ENCODE results near the gene RAX2.

The RAX2 gene

DNA sequence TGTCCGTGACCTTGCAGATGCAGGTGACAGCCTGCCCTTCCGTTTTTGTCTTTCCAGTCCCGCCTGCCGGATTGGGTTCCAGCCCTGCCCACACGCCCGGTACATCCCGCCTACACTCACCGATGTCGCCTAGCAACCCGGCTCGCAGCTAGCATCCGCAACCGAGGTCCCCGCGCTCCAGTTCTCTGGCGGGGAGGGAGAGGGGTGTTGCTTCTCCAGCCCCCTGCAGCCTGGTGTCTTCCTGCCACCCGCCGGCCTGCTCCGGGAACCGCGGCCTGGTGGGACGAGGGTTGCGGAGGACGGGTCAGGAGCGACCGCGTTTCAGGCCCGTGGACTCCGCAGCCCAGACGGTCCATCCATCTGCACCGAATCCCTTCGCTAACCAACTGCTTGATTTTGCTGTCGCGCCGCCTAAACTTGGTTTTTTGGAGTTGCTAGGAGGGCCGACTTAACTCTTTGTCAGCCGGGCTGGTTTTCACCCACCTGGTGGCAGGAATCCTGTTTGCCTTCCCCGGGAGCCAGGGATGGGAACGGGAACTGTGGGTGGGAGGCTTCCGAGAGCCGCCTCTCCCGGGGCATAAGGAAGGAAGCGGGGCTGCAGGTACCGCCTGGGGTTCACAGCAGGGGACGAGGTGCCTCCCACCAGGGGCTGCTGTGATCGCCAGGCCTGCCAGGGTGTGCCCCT is 29.5 kb upstream of the RAX2 start:
- DNase-seq (ENCODE audit: low read depth in 4 of 4, low spot score in 1 of 4), result peak in 2 of 4 experiments; percentile 41 to 56

DNA sequence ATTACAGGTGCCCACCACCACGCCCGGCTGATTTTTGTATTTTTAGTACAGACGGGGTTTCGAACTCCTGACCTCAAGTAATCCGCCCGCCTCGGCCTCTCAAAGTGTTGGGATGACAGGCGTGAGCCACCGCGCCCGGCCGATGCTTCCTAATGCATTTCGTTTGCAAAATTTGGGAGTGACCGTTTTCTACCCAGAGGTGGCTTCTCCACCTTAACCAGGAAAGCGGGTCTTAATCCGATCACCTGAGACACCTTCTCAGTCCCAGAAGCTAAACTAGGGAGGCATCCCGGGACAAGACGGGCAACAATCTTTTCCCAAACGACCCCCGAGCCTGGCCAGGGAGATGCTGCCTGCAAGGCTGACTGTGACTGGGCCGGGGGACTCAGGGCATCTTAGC is 29.0 kb upstream of the RAX2 start:
- no peak for DNase-seq (ENCODE audit: low read depth in 4 of 4, low spot score in 1 of 4)

DNA sequence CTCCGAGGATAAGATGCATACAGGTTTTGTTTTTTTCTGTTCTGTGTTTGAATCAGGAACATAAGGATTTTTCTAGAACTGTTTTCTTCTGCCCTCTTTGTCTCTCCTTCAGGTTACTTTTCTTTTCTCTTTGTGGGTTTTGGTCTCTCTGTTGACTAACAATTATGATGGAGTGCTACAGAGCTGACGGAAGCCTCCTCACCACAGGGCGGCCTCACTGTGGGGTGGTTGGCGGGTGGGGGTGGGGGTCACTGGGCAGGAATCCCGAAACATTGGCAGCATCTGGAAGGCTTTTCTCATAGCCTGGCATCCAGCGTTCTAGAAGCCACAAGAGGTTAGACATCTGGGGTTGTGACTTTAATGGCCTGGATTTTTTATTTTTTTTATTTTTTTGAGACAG is 26.1 kb upstream of the RAX2 start:
- no peak for DNase-seq (ENCODE audit: low read depth in 4 of 4, low spot score in 1 of 4)

DNA sequence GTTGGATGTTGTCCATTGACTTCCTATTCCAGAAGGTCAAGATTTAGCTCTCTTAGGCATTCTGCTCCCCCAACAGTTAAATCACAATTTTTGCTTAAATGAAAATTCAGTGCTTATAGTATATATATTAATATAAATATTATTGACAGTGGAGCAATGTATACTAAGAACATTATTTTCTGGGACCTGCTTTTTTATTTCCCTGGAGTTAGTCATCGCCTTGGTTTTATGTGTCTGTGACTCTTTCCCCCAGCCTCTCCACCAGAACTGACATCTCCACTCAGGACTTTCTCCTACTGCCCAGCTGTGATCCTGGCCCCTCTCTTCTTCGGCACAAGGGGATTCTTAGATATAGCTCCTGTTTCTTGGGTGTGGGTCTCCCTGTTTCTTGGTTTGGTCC is 24.3 kb upstream of the RAX2 start:
- DNase-seq (ENCODE audit: low read depth in 4 of 4, low spot score in 1 of 4), result no peak

DNA sequence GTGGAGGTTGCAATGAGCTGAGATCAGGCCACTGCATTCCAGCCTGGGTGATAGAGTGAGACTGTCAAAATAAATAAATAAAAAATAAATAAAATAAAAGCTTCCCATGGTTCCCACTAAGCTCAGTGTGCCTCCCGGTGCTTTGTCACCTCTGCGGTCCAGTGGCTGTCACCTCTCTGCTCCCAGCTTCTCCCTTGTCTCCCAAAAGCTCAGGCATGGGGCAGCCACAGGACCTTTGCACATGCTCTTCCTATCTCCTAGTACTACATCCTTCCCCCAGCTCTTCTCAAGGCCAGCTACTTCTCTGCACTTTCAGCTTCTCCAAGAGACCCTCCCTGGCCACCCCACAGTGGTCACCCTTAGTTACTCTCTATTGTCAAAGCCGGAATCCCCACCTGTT is 21.8 kb upstream of the RAX2 start:
- DNase-seq (ENCODE audit: low read depth in 4 of 4, low spot score in 1 of 4), result no peak

DNA sequence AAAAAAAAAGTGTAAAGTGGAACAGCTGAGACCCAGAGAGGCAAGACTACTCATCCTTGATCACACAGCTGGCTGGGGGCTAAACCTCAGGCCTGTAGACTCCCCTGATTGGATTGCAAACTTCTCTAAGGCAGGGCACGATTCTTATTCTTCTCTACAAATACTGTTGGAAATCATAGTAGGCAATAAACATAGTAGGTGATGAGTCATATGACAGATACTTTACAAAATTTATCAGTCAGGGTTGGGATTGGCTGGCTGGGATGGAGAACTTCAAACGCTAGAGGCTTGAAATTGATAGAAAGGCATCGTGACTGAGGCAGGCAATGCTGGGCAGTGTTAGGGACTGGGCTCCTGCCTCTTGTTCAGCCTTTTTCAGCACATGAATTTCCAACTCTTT is 20.1 kb upstream of the RAX2 start:
- DNase-seq (ENCODE audit: low read depth in 4 of 4, low spot score in 1 of 4), result no peak

DNA sequence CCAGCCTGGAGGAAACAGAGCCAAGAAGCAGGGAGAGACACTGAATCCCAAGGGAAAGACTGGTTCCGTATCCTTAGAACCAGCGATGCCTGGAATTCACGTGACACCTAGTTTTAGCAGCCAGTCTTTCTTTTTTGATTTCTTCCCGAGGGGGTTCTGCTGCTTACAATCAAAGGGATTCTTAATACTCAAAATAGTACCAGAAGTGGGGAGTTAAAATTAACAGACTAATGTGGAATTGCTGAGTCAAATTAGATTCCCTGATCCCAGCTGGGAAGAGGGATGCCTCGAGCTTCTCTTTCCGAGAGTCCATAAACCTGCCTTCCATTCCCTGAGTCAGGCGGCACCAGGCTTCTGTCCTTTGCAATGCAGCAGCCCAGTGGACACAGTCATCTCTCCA is 18.9 kb upstream of the RAX2 start:
- no peak for DNase-seq (ENCODE audit: low read depth in 4 of 4, low spot score in 1 of 4)

DNA sequence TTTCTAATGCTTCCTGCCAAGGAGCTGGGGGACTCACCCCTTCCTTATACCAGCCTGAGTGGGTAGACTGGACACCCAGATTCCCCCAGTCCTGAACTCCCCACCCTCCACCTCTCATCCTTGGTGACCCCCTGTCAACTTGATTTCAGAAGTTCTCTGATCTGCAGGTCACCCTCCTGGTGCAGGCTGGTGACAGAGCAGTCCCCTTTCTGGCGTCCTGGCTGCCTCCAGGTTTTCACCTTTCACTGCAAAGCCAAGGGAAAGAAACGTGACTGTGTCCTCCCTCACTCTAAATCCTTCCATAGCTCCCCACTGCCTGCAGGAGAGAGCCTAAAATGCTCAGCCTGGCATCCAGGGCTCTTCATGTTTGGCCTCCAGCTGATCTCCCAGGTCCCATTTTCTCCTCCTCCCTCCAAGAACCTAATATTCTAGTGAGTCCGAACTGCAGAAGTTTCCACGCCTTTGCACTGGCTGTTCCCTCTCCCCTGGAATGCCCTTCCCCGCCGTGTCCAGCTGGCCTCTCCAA is 18.2 kb upstream of the RAX2 start:
- no peak for DNase-seq (ENCODE audit: low read depth in 4 of 4, low spot score in 1 of 4)

DNA sequence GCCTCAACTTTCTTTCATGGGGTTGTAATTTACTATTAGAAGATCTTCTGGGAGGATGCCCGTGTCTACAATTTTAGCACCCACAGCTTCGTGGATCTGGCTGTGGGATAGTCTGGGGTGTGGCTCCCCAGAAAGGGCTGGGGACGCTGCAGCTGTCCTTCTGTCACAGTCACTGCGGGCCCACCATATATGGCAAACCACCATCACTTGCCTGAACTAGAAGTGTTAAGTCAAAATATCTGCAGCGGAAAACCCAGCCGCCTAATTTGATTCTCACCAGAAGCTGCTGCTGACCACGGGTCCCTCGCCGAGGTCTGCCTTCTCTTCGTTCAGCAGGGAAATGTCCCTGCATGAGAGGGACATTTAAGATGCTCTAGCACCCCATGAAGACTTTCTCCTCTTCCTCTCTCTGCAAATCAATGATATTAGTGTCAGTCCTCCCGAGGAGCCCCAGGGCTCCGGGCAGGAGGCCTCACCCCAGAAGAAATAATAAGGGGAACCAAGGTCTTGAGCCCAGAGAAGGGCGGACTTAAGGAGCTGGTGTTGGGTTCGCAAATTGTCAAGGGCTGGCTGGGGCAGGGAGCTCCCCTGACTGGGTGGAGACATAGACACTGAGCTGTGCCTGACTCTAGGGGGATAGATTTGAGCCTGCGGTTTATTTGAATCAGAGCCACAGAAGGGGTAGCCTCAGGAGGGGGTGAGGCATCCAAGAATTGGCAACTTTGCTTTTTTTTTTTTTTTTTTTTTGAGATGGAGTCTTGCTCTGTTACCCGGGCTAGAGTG is 17.2 kb upstream of the RAX2 start:
- DNase-seq (ENCODE audit: low read depth in 4 of 4, low spot score in 1 of 4), result no peak

DNA sequence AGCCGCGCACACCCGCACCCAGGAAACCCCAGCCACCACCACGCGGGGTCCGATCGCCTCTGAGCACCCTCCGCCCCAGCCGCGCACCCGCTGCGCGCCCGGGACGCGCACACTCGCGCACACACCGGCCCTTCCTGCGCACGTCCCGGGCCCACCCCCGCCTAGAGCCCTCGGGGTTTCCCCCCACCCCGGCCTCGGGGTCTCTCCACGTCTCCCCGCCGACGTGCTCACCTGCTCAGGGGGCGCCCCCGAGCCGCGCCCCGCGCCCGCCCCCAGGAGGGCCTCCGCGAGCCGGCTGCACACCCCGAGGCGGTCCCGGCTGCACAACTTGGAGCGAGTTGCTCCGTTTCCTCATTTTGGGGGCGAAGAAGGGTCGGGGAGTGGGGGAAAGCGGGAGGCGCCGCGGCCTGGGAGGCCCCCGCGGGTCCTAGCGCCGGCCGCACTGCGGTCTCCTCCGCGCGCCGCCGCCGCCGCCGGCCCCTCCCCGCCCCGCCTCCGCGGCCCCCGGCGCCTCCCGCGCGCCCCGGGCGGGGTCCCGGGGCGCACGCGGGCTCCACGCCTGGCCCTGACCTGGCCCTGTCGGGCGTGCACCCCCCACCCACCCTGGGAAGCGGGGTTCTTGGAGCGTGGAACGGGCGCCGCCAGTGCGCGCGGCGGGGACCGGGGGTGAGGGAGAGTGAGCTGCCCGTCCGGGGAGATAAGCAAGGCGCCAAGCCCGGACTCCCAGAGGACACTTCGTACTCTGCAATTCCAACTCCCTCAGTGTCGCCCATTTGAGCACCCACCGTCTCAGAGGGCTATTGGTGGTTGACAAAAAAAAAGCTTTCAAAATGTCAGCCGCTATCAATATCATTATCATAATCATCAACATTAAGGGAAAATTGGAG is 14.2 kb upstream of the RAX2 start, which contains the start of gene MATK:
TSS of gene MATK (minus strand) at position 444 of the 887 bp plus-strand sequence. CDS start 1,246 bp downstream, outside the sequence.
- peak in 1 of 4 experiments; percentile 25 for DNase-seq (ENCODE audit: low read depth in 4 of 4, low spot score in 1 of 4)

DNA sequence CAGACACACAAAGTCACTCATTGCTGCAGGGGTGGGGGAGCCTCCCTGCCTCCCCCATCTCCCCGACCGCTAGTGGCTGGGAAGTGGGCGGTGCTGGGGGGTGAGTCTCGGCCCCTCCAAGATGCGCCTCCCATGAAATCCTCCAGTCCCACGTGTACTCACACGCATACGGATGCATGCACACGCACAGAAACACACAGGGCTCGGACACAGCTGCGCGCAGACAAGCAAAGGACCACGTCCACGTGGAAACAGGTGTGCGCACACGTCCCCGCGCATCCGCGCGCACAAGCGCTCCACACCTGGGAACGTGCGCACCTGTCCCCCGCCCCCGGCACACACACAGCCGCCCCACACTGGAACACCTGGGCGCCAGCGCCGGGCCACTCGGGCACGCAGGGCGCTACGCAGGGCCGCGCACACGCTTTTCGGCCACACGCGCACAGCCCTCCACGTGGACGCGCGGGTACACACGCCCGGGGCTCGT is 13.5 kb upstream of the RAX2 start:
- peak in 2 of 4 experiments; percentile 18 to 26 for DNase-seq (ENCODE audit: low read depth in 4 of 4, low spot score in 1 of 4)

DNA sequence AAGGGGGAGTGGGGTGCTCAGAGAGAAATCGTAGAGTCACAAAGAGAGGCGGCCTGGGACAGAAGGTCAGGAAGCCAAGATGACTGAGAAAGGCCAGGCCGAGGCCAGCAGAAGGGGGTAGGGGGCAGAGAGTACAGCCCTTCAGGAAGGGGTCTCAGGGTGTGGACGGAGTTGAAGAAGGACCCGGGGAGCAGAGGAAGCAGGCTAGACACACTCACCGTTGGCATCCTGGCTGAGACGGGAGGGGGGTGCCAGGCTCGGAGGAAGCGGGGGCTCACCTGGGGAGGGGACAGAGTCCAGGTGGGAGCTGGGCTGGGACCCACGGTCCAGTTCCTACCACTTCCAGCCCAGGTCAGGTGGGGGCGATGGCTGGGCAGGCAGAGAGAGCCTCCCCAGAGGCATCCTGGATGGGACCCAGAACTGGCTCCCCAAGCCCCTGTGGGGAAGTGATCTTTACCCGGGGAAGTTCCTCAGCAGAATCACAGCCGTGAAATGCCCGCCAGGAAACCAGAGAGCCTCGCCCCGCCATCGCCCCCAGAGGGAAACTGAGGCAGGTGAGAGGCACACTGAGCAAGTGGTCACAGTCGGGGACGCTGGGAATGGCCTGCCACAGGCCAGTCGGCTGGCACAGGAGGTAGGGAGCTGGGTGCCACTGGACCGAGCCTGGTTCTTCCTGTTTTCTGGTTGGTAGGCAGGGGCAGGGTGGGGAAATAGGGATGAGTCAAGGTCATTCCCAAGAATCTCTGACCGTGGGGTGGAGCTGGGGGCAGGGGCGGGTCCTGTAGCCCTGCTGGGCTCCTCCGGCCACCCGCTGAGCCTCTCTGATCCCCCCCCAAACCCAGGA is 12.8 kb upstream of the RAX2 start:
- DNase-seq (ENCODE audit: low read depth in 4 of 4, low spot score in 1 of 4), result no peak

DNA sequence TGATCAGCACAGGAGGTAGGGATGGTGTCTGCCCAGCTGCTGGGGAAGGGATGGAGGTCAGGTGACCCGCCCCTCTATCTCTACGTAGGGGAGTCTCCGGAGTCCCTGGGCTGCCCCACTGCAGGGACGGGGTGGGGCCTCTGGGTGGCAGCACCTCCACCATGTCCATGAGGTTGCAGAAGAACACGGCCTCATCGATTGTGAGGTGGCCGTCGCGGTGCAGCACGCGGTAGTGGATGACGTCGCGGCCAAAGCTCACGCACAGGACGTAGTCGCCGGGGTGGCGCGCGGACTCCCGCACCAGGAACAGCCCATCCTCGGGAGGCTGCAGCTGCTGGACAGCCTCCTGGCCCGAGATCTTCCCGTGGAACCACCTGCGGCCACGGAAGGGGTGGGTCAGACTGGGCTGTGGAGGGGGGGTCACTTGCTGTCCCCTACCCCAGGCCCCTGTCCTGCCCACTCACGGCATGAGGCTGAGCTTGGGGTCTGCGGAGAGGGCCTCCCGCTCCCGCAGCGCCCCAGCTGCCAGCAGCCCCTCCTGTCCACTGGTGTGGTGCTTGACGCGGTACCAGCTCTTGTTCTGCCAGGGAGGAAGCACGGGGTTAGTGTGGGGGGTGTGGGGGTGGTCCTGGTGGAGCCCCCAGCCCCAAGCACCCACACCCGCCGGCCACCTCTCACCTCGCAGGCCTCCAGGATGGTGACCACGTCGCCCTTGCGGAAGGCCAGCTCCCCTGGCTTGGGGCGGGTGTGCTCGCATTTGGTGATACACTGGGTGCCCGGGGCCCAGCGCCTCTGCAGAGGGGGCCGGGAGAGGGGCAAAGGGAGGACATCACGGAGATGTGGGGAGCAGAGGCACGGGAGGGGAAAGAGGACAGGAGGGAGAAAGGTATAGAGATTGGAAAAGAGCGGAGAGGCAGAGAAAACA is 11.9 kb upstream of the RAX2 start:
- peak in 2 of 4 experiments; percentile 15 to 29 for DNase-seq (ENCODE audit: low read depth in 4 of 4, low spot score in 1 of 4)

DNA sequence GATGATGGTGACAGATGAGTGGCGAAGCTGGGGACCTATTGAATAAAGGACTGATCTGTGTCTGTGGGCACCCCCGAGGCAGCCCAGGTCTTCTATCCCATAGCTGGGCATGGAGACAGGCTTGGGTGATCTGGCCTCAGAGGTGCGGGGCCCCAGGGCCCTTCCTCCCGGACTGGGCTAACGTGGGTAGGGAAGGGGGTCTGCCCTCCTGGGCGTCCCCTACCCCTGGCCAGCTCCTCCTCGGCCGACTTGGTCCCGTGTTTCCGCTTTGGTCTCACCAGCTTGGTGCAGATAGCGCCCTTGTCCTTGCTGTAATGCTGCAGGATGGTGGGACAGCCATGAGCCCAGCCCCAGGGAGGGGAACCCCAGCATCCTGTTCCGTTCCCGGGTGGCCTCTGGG is 10.9 kb upstream of the RAX2 start:
- no peak for DNase-seq (ENCODE audit: low read depth in 4 of 4, low spot score in 1 of 4)

DNA sequence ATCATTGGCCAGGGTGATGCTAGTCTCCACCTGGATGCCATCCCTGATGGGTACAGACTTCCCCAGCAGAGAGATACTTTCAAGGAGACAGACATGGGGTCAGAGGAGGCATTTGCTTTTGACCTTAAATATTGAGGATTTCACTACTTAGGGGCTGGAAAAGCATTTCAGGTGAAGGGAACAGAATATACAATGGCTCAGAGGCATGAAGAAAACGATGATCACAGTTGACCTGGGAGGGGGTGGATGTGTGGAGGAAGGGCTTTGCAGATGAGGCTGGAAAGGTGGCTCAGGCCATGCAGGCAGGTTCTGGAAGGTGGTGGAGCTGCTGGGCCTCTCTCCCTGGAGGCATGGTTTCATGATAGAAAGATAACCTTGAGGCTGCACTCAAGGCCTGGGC is 10.3 kb upstream of the RAX2 start:
- no peak for DNase-seq (ENCODE audit: low read depth in 4 of 4, low spot score in 1 of 4)

DNA sequence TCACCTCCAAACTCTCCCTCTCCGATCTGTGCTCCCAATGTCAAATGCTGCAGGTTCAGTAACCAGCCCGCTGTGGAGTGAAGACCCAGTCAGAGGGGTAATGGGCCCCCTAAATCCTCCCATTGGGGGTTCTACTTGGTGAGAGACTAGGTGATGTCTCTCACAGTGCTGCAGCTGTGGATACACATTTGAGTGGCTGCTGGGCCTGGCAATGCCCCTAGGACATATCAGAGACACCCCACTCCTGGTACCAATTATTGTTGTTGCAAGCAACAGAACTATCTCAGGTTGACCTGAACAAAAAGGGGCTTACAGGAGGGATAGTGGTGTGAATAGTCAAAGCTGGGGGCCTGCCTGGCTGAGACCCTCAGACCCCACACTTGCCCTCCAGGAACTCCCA is 9.6 kb upstream of the RAX2 start:
- no peak for DNase-seq (ENCODE audit: low read depth in 4 of 4, low spot score in 1 of 4)

DNA sequence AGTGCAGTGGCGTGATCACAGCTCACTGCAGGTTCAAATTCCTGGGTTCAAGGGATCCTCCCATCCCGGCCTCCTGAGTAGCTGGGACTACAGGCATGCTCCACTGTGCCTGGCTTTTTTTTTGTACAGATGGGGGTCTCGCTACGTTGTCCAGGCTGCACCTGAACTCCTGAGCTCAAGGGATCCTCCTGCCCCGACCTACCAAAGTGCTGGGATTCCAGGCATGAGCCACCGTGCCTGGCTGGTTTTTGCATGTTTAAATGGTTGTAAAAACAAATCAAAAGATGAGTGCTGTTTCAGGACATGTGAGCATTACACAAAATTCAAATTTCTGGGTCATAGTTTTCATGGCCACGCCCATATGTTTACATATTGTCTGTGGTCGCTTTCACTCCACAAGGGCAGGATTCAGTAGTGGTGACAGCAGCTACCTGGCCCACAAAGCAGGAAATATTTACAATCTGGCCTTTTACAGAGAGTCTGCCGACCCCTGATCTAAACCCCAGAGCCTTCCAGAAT is 8.8 kb upstream of the RAX2 start:
- DNase-seq (ENCODE audit: low read depth in 4 of 4, low spot score in 1 of 4), result no peak

DNA sequence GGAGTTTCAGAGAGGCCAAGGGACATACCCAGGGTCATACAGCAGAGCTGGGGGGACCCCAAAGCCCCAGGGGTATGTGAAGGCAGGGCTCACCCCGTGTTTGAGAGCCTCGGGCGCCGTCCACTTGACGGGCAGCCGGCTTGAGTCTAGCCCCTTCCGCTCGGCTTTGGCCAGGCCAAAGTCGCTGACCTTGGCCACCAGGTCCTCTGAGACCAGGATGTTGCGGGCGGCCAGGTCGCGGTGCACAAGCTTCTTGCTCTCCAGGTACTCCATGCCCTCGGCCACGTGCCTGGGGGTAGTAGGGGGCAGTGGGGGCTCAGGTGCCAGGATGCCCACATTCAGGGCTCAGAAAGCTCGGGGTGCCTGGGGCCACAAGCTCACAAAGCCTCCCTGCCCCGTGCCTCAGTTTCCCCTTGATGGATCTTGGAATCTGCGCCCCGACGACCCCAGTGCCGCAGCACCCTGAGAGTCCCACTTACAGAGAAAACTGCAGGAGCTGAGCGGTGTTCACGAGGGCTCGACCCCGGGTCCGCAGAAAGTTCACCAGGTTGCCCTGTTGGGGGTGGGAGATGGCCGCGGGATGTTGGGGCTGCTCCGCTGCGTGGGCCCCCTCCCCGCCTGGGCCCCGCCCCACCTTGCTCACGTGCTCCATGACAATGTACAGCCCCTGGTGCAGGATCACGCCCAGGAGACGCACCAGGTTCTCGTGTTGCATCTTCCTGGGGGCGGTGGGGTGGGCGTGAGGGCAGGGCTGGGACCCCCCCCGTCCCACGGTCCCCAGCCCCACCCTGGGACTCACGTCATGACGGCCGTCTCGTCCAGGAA is 7.1 kb upstream of the RAX2 start:
- DNase-seq (ENCODE audit: low read depth in 4 of 4, low spot score in 1 of 4), result no peak

Measured in stimulated activated CD4-positive, alpha-beta T cell treated with anti-CD3 and anti-CD28 coated beads, Interleukin-1b, Interleukin-23, amount 100 ng/mL, for 24 hours (primary cell).